ENCODE data around the gene C15orf61.

The C15orf61 gene

GRCh38 chr15:67521029-67521782, at the start of gene C15orf61:
C15orf61 (plus strand) TSS chr15:67521131; CDS start chr15:67521249, 118 bp downstream.
- Histone ChIP-seq H3K27ac (ENCODE audit: low read depth in 2 of 2, low read length in 2 of 2) (peak within 1 kb of the TSS; percentile 98), H3K4me1 (ENCODE audit: control insufficient read depth in 2 of 2, insufficient read depth in 2 of 2, low read length in 2 of 2) (peaks cover 12 to 16% of the 10 kb centered on the region in 2 donors), H3K9me3 (ENCODE audit: control insufficient read depth in 2 of 2, low read length in 2 of 2) (no peaks in the 10 kb centered on the region), H3K9ac (ENCODE audit: low read depth in 1 of 2, low read length in 2 of 2) (peak within 1 kb of the TSS; percentile 94 to 98), H3K4me3 (ENCODE audit: low read length in 2 of 2) (peak within 1 kb of the TSS; percentile 89 to 94), H3K36me3 (ENCODE audit: control insufficient read depth in 2 of 2, insufficient read depth in 2 of 2, low read length in 2 of 2) (no peaks in the 10 kb centered on the region), H3K27me3 (ENCODE audit: control insufficient read depth in 2 of 2, insufficient read depth in 2 of 2, low read length in 2 of 2) (no peaks in the 10 kb centered on the region)

GRCh38 chr15:67472957-67473356, 48.0 kb upstream of the C15orf61 start:
- Histone ChIP-seq H3K27me3 (ENCODE audit: control insufficient read depth in 2 of 2, insufficient read depth in 2 of 2, low read length in 2 of 2) (no peaks in the 10 kb centered on the region), H3K9ac (ENCODE audit: low read depth in 1 of 2, low read length in 2 of 2) (no peak overlapping the region), H3K27ac (ENCODE audit: low read depth in 2 of 2, low read length in 2 of 2) (no peak overlapping the region), H3K36me3 (ENCODE audit: control insufficient read depth in 2 of 2, insufficient read depth in 2 of 2, low read length in 2 of 2) (no peaks in the 10 kb centered on the region), H3K4me3 (ENCODE audit: low read length in 2 of 2) (no peak overlapping the region), H3K9me3 (ENCODE audit: control insufficient read depth in 2 of 2, low read length in 2 of 2) (no peaks in the 10 kb centered on the region), H3K4me1 (ENCODE audit: control insufficient read depth in 2 of 2, insufficient read depth in 2 of 2, low read length in 2 of 2) (no peaks in the 10 kb centered on the region)

- H3K27ac ChIP-seq (ENCODE audit: low read depth in 2 of 2, low read length in 2 of 2), result no peak overlapping the region
- no peaks in the 10 kb centered on the region for H3K9me3 ChIP-seq (ENCODE audit: control insufficient read depth in 2 of 2, low read length in 2 of 2)
- H3K36me3 ChIP-seq (ENCODE audit: control insufficient read depth in 2 of 2, insufficient read depth in 2 of 2, low read length in 2 of 2), result no peaks in the 10 kb centered on the region
- no peak overlapping the region for H3K4me3 ChIP-seq (ENCODE audit: low read length in 2 of 2)
- H3K9ac ChIP-seq (ENCODE audit: low read depth in 1 of 2, low read length in 2 of 2), result no peak overlapping the region
- no peaks in the 10 kb centered on the region for H3K27me3 ChIP-seq (ENCODE audit: control insufficient read depth in 2 of 2, insufficient read depth in 2 of 2, low read length in 2 of 2)
- H3K4me1 ChIP-seq (ENCODE audit: control insufficient read depth in 2 of 2, insufficient read depth in 2 of 2, low read length in 2 of 2), result no peaks in the 10 kb centered on the region
Measured at GRCh38 chr15:67474405-67475110, 46.4 kb upstream of the C15orf61 start.

DNA sequence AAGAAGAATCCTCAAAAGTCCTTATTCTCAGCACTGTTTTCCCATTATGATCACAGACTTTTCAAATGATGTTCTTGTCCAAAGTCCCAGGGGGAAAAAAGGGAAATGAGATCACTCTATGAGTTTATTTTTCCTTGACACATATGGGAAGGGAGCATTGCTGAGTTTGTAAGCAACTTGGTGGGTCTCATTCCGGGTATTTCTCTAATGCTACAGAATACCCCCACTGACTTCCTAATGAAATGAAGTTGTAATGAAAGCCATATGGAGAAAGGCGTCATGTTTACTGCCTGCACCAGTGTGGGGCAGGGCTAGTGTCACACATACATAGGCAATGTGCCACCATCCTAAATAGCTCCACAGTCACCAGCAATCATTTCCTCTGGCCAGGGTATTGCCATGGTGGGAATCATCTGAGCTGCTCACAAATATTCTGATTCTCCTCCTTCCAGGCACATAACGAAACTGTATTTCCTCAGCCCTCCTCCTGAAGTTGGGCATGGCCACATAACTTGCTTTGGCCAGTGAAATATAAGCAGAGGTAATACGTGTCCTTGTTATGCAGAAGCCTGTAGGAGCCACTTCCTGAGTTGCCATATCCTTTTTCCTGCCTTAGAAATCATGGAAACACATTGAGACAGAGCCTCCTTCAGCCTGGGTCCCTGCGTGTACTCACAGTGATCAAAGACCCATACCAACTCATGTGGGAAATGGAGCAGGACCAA, 41.0 kb upstream of the C15orf61 start:
- no peaks in the 10 kb centered on the region for H3K9me3 ChIP-seq (ENCODE audit: control insufficient read depth in 2 of 2, low read length in 2 of 2)
- H3K36me3 ChIP-seq (ENCODE audit: control insufficient read depth in 2 of 2, insufficient read depth in 2 of 2, low read length in 2 of 2), result no peaks in the 10 kb centered on the region
- H3K9ac ChIP-seq (ENCODE audit: low read depth in 1 of 2, low read length in 2 of 2), result no peak overlapping the region
- H3K4me3 ChIP-seq (ENCODE audit: low read length in 2 of 2), result no peak overlapping the region
- H3K4me1 ChIP-seq (ENCODE audit: control insufficient read depth in 2 of 2, insufficient read depth in 2 of 2, low read length in 2 of 2), result no peaks in the 10 kb centered on the region
- H3K27me3 ChIP-seq (ENCODE audit: control insufficient read depth in 2 of 2, insufficient read depth in 2 of 2, low read length in 2 of 2), result no peaks in the 10 kb centered on the region
- no peak overlapping the region for H3K27ac ChIP-seq (ENCODE audit: low read depth in 2 of 2, low read length in 2 of 2)

DNA sequence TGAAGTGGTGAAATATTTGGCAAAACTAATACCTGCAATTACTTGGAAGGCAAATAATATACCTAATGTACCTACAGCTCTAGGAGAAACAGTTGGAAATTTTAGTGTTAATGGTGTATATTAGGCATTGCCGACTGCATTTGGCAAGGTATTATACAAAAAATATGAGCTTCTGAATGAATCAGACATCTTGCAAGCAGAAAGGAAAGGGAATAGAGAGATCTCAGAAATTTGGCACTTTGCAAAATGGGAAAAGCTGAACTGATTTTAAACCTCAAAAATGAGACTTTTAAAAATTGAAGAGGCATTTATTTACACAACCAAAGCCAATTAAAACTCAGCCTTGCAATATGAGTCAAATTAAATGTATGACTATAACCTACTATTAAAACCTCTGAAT, 40.2 kb upstream of the C15orf61 start:
- no peaks in the 10 kb centered on the region for H3K9me3 ChIP-seq (ENCODE audit: control insufficient read depth in 2 of 2, low read length in 2 of 2)
- no peaks in the 10 kb centered on the region for H3K27me3 ChIP-seq (ENCODE audit: control insufficient read depth in 2 of 2, insufficient read depth in 2 of 2, low read length in 2 of 2)
- no peaks in the 10 kb centered on the region for H3K4me1 ChIP-seq (ENCODE audit: control insufficient read depth in 2 of 2, insufficient read depth in 2 of 2, low read length in 2 of 2)
- H3K27ac ChIP-seq (ENCODE audit: low read depth in 2 of 2, low read length in 2 of 2), result no peak overlapping the region
- H3K9ac ChIP-seq (ENCODE audit: low read depth in 1 of 2, low read length in 2 of 2), result no peak overlapping the region
- H3K4me3 ChIP-seq (ENCODE audit: low read length in 2 of 2), result no peak overlapping the region
- H3K36me3 ChIP-seq (ENCODE audit: control insufficient read depth in 2 of 2, insufficient read depth in 2 of 2, low read length in 2 of 2), result no peaks in the 10 kb centered on the region

DNA sequence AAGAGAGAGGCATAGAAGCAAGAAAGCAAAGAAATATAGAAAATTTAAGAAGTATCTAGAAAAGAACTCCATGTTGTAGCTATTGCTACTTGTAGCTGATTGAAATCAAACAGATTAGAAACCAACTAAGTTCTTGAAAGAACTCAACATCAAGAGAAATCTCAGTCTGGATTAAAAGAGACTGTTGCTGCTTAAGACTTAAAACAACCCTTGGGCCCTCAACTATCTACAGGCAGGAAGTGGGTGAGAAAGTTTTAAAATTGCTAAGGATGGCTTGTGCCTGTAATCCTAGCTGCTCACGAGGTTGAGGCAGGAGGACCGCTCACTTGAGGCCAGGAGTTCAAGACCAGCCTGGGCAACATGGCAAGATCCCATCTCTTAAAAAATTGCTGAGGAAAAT, 39.3 kb upstream of the C15orf61 start:
- Histone ChIP-seq H3K27ac (ENCODE audit: low read depth in 2 of 2, low read length in 2 of 2) (no peak overlapping the region), H3K36me3 (ENCODE audit: control insufficient read depth in 2 of 2, insufficient read depth in 2 of 2, low read length in 2 of 2) (no peaks in the 10 kb centered on the region), H3K27me3 (ENCODE audit: control insufficient read depth in 2 of 2, insufficient read depth in 2 of 2, low read length in 2 of 2) (no peaks in the 10 kb centered on the region), H3K9me3 (ENCODE audit: control insufficient read depth in 2 of 2, low read length in 2 of 2) (no peaks in the 10 kb centered on the region), H3K4me3 (ENCODE audit: low read length in 2 of 2) (no peak overlapping the region), H3K4me1 (ENCODE audit: control insufficient read depth in 2 of 2, insufficient read depth in 2 of 2, low read length in 2 of 2) (no peaks in the 10 kb centered on the region), H3K9ac (ENCODE audit: low read depth in 1 of 2, low read length in 2 of 2) (no peak overlapping the region)

GRCh38 chr15:67495585-67495984, 25.3 kb upstream of the C15orf61 start:
- Histone ChIP-seq H3K9ac (ENCODE audit: low read depth in 1 of 2, low read length in 2 of 2) (no peak overlapping the region), H3K27ac (ENCODE audit: low read depth in 2 of 2, low read length in 2 of 2) (no peak overlapping the region), H3K36me3 (ENCODE audit: control insufficient read depth in 2 of 2, insufficient read depth in 2 of 2, low read length in 2 of 2) (no peaks in the 10 kb centered on the region), H3K9me3 (ENCODE audit: control insufficient read depth in 2 of 2, low read length in 2 of 2) (no peaks in the 10 kb centered on the region), H3K4me3 (ENCODE audit: low read length in 2 of 2) (no peak overlapping the region), H3K4me1 (ENCODE audit: control insufficient read depth in 2 of 2, insufficient read depth in 2 of 2, low read length in 2 of 2) (no peaks in the 10 kb centered on the region), H3K27me3 (ENCODE audit: control insufficient read depth in 2 of 2, insufficient read depth in 2 of 2, low read length in 2 of 2) (no peaks in the 10 kb centered on the region)

- Histone ChIP-seq H3K4me3 (ENCODE audit: low read length in 2 of 2) (no peak overlapping the region), H3K36me3 (ENCODE audit: control insufficient read depth in 2 of 2, insufficient read depth in 2 of 2, low read length in 2 of 2) (no peaks in the 10 kb centered on the region), H3K27me3 (ENCODE audit: control insufficient read depth in 2 of 2, insufficient read depth in 2 of 2, low read length in 2 of 2) (no peaks in the 10 kb centered on the region), H3K9ac (ENCODE audit: low read depth in 1 of 2, low read length in 2 of 2) (no peak overlapping the region), H3K9me3 (ENCODE audit: control insufficient read depth in 2 of 2, low read length in 2 of 2) (no peaks in the 10 kb centered on the region), H3K4me1 (ENCODE audit: control insufficient read depth in 2 of 2, insufficient read depth in 2 of 2, low read length in 2 of 2) (no peaks in the 10 kb centered on the region), H3K27ac (ENCODE audit: low read depth in 2 of 2, low read length in 2 of 2) (no peak overlapping the region)
Measured at GRCh38 chr15:67501177-67501835, 19.6 kb upstream of the C15orf61 start.

- Histone ChIP-seq H3K27me3 (ENCODE audit: control insufficient read depth in 2 of 2, insufficient read depth in 2 of 2, low read length in 2 of 2) (no peaks in the 10 kb centered on the region), H3K4me3 (ENCODE audit: low read length in 2 of 2) (no peak overlapping the region), H3K36me3 (ENCODE audit: control insufficient read depth in 2 of 2, insufficient read depth in 2 of 2, low read length in 2 of 2) (no peaks in the 10 kb centered on the region), H3K4me1 (ENCODE audit: control insufficient read depth in 2 of 2, insufficient read depth in 2 of 2, low read length in 2 of 2) (no peaks in the 10 kb centered on the region), H3K9me3 (ENCODE audit: control insufficient read depth in 2 of 2, low read length in 2 of 2) (no peaks in the 10 kb centered on the region), H3K9ac (ENCODE audit: low read depth in 1 of 2, low read length in 2 of 2) (no peak overlapping the region), H3K27ac (ENCODE audit: low read depth in 2 of 2, low read length in 2 of 2) (no peak overlapping the region)
Measured at GRCh38 chr15:67501836-67502461, 19.0 kb upstream of the C15orf61 start.

Data from mucosa of rectum (tissue), 2 donors.